ENCODE results near the gene RAB5A. TPM values are rescaled to one million over a fixed set of nuclear protein-coding genes. Genes with fewer than 3 reads are reported as not detected.
"Not testable (repeated sequence)": the region's sequence is repeated elsewhere in the genome, so short reads cannot be mapped to it uniquely, and the experiment has no call there.

The RAB5A gene
- total RNA-seq, 4 donors from 2014 or later: 82.4 to 108 (median 94.4) TPM

DNA sequence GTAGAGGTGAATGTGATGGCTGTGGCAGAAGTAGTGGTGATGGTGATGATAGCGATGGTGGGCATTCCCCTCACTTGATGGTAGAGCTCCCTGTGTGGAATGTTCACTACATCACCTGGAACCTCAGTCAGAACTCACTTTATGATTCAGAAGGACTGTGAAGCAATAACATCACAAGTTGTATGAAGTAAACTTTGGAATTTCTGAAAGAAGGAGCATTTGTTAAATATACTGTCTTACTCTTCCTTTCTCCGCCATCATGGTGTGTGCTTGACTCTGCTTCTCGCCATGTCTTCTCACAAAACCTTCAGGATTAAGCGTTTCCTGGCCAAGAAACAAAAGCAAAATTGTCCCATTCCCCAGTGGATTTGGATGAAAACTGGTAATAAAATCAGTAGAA, 65.3 kb downstream of the RAB5A start, which contains the start of gene PP2D1:
Gene PP2D1, minus strand, starts transcription at position 101 of the 400 bp plus-strand sequence. CDS start 192 bp downstream, outside the sequence.
- Histone ChIP-seq H3K27ac (no peak within 1 kb of the TSS), H3K4me1 (no peaks in the 10 kb centered on the region), H3K4me3 (no peak within 1 kb of the TSS), H3K9me3 (no peaks in the 10 kb centered on the region), H3K36me3 (no peaks in the 10 kb centered on the region), H3K27me3 (no peaks in the 10 kb centered on the region)
- DNase-seq (ENCODE audit: low spot score in 2 of 2): no peak
- 91% methylated on average over 4 of the region's 4 CpGs for WGBS
- no peak for TF ChIP-seq POLR2A (IDR thresholded peaks at IDR 0.05)
- TF ChIP-seq, protein P1, sequence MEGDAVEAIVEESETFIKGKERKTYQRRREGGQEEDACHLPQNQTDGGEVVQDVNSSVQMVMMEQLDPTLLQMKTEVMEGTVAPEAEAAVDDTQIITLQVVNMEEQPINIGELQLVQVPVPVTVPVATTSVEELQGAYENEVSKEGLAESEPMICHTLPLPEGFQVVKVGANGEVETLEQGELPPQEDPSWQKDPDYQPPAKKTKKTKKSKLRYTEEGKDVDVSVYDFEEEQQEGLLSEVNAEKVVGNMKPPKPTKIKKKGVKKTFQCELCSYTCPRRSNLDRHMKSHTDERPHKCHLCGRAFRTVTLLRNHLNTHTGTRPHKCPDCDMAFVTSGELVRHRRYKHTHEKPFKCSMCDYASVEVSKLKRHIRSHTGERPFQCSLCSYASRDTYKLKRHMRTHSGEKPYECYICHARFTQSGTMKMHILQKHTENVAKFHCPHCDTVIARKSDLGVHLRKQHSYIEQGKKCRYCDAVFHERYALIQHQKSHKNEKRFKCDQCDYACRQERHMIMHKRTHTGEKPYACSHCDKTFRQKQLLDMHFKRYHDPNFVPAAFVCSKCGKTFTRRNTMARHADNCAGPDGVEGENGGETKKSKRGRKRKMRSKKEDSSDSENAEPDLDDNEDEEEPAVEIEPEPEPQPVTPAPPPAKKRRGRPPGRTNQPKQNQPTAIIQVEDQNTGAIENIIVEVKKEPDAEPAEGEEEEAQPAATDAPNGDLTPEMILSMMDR (IDR thresholded peaks at IDR 0.05): no peak
- TF ChIP-seq POLR2AphosphoS5 (IDR thresholded peaks at IDR 0.05): no peak
- TF ChIP-seq EP300 (IDR thresholded peaks at IDR 0.05): no peak

DNA sequence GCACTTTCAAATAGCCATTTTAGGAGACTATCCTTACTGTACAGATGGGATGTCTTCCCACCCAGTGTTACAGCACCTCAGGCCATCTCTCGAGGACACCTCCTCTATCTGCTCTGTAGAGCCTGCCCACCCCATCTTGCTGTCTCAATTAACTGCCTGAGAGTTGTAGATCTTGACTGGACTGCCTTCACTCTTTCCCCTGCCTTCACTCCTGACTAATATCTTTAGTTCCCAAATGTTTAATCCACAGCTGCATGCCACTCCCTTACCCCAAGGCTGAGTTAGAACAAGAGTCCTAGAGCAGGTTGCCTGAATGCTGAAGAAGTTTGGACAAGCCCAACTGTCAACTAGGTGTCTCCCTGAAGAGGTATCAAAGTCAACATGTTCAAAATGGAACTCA, 66.5 kb downstream of the RAB5A start:
- no peaks in the 10 kb centered on the region for H3K9me3 ChIP-seq
- H3K27ac ChIP-seq: no peak overlapping the region
- TF ChIP-seq EP300 (IDR thresholded peaks at IDR 0.05): no peak
- H3K36me3 ChIP-seq: no peaks in the 10 kb centered on the region
- no peak overlapping the region for H3K4me3 ChIP-seq
- no peaks in the 10 kb centered on the region for H3K4me1 ChIP-seq
- 50% methylated on average over 1 of the region's 1 CpG for WGBS
- DNase-seq (ENCODE audit: low spot score in 2 of 2): no peak
- H3K27me3 ChIP-seq: no peaks in the 10 kb centered on the region

DNA sequence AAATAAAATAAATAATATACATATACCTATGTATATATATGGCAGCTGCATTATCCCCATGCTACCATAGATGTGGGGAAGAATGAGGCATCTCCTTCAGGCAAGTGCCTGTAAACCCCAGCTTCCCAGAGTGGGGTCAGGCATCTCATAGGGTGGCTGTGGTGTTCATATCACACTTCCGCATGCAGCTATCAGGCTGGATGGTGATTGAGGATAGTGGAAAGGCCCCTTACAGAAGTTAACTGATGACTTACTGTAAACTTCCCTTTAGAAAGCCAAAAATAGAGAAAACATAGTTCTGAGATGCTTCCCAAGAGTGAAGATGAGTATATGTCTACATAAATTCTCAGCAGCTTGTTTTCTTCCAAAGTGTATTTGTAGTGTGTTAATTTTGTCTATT, 68.6 kb downstream of the RAB5A start:
- no peak for TF ChIP-seq POLR2AphosphoS5 (IDR thresholded peaks at IDR 0.05)
- TF ChIP-seq EP300 (IDR thresholded peaks at IDR 0.05): no peak
- TF ChIP-seq POLR2A (IDR thresholded peaks at IDR 0.05): no peak
- TF ChIP-seq, protein P1 (IDR thresholded peaks at IDR 0.05): no peak
- no peaks in the 10 kb centered on the region for H3K27me3 ChIP-seq
- H3K27ac ChIP-seq: no peak overlapping the region
- DNase-seq (ENCODE audit: low spot score in 2 of 2): no peak
- H3K9me3 ChIP-seq: no peaks in the 10 kb centered on the region
- no peaks in the 10 kb centered on the region for H3K4me1 ChIP-seq
- 97% methylated on average over 1 of the region's 1 CpG for WGBS
- H3K36me3 ChIP-seq: no peaks in the 10 kb centered on the region
- H3K4me3 ChIP-seq: no peak overlapping the region

DNA sequence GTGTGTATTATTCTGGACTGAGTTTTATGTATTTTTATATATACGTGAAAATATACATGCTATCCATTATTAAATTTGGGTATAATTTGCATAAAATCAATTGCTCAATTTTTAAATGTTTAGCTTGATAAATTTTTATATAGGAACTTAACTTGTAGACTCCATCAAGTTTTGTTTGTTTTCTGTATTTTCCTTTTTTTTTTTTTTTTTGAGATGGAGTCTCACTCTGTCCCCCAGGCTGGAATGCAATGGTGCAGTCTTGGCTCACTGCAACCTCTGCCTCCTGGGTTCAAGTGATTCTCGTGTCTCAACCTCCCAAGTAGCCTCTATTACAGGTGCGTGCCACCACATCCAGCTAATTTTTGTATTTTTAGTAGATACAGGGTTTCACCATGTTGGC, 69.2 kb downstream of the RAB5A start:
- DNase-seq (ENCODE audit: low spot score in 2 of 2); H3K36me3 ChIP-seq; H3K4me3 ChIP-seq; H3K27me3 ChIP-seq; H3K27ac ChIP-seq; H3K4me1 ChIP-seq; H3K9me3 ChIP-seq: not testable (repeated sequence)
- WGBS: 90% methylated on average over 3 of the region's 3 CpGs

DNA sequence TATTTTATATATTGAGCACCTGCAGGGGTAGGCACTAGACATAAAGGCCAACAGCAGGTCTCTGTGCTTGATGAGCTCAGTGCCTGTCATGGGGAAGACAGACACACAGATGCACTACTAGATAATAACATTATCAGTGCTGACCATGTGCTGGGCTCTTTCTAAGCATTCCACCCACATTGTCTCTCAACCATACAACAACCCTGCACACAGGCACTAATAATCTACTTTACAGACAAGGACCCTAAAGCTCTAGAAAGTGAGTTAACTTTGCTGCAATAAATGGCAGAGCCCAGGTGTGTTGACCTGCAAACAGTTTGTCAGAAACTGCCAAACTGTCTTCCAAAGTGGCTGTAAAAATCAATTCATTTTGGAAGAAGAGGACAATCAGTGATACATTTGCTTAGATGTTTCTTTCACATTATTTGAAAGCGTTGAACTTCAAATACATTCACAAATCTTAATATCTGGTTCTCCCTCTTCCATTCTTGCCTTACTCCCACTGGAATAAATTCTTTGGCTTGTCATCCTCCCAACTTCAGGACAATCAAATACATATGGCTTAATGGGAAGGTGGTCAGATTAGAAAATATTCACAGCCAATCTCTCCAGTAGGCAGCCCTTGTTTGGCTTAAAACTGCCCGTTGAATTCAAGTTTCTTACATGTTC, 76.2 kb downstream of the RAB5A start:
- Histone ChIP-seq H3K9me3 (no peaks in the 10 kb centered on the region), H3K27ac (peak overlapping the region; percentile 24), H3K4me3 (no peak overlapping the region), H3K4me1 (peaks cover 11% of the 10 kb centered on the region), H3K27me3 (no peaks in the 10 kb centered on the region), H3K36me3 (no peaks in the 10 kb centered on the region)
- 60% methylated on average over 2 of the region's 2 CpGs for WGBS
- TF ChIP-seq POLR2A (IDR thresholded peaks at IDR 0.05): no peak
- TF ChIP-seq POLR2AphosphoS5 (IDR thresholded peaks at IDR 0.05): no peak
- no peak for DNase-seq (ENCODE audit: low spot score in 2 of 2)

DNA sequence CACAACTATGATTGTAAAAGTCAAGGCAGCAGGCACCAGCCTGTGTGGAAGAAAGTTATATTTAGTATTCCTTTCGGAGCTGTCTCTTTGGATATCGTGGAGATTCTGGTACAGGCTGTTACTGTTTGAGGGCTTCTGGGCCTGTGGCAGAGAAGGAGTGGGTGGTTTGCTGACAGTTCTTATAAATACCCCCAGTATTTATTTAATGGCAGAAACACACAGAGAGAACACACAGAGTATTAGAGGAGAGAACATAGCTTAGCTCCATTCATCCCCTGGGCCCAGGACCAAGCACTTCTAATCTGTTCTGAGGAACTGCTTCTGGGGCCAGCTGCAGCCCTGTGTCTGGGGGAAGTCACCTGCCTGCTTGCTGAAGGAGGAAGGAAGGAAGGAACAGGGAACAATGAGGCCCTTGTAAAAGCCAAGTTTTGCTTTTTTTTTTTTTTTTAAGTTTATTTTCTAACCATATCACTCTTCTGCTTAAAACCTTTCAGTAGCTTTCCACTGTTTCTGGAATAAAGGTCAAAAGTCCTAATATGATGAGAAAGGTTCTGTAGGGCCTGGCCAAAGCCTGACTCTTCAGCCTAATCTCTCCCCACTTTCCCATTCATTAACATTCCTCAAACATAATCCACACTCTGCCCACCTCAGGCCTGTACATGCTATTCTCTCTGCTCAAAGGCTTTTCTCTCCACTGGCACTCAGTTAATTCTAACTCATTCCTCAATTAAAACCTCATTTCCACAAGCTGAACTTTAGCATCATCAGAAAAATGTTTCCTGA, 76.9 kb downstream of the RAB5A start:
- WGBS: 51% methylated on average over 2 of the region's 2 CpGs
- TF ChIP-seq, protein P1 (IDR thresholded peaks at IDR 0.05): no peak
- TF ChIP-seq POLR2A (IDR thresholded peaks at IDR 0.05) (no peak), EP300 (IDR thresholded peaks at IDR 0.05) (no peak), POLR2AphosphoS5 (IDR thresholded peaks at IDR 0.05) (no peak)
- H3K36me3 ChIP-seq: no peaks in the 10 kb centered on the region
- no peaks in the 10 kb centered on the region for H3K9me3 ChIP-seq
- peak overlapping the region; percentile 24 for H3K27ac ChIP-seq
- no peak for DNase-seq (ENCODE audit: low spot score in 2 of 2)
- peaks cover 11% of the 10 kb centered on the region for H3K4me1 ChIP-seq
- no peak overlapping the region for H3K4me3 ChIP-seq
- H3K27me3 ChIP-seq: no peaks in the 10 kb centered on the region

Data from suprapubic skin (tissue), 4 donors.